ENCODE data around the gene OR8D1.

Gene OR8D1

GRCh38 chr11:124301548-124301947 lies 12.2 kb downstream of the OR8D1 start:
- CTCF ChIA-PET, result no interaction called here
- POLR2A ChIA-PET (ENCODE audit: low non-redundant PET), result no interaction called here

GRCh38 chr11:124297921-124298320 lies 15.8 kb downstream of the OR8D1 start:
- DNase-seq (ENCODE audit: low spot score), result no peak
- CTCF ChIA-PET, result interaction anchor here (0.7 kb wide), 1 partner anchor 58 kb away, joined by 3 read pairs; no protein-coding TSS in a partner anchor
- POLR2A ChIA-PET (ENCODE audit: low non-redundant PET), result no interaction called here
- no peak for TF ChIP-seq CTCF (conservative IDR thresholded peaks at IDR 0.05; ENCODE audit: low read depth)
- no peak overlapping the region for H3K27ac ChIP-seq

More at GRCh38 chr11:124301548-124301947, 12.2 kb downstream of the OR8D1 start:
- H3K27ac ChIP-seq, result no peak overlapping the region
- TF ChIP-seq CTCF (conservative IDR thresholded peaks at IDR 0.05; ENCODE audit: low read depth), result no peak
- DNase-seq (ENCODE audit: low spot score), result no peak

GRCh38 chr11:124296016-124296415 lies 17.7 kb downstream of the OR8D1 start:
- no peak for TF ChIP-seq CTCF (conservative IDR thresholded peaks at IDR 0.05; ENCODE audit: low read depth)
- ChIA-PET POLR2A (ENCODE audit: low non-redundant PET) (no interaction called here), CTCF (no interaction called here)
- H3K27ac ChIP-seq, result no peak overlapping the region
- DNase-seq (ENCODE audit: low spot score), result no peak

- no peak overlapping the region for H3K27ac ChIP-seq
- ChIA-PET CTCF (no interaction called here), POLR2A (ENCODE audit: low non-redundant PET) (no interaction called here)
- DNase-seq (ENCODE audit: low spot score), result no peak
- no peak for TF ChIP-seq CTCF (conservative IDR thresholded peaks at IDR 0.05; ENCODE audit: low read depth)
These were observed 19.1 kb downstream of the OR8D1 start for GRCh38 chr11:124294687-124295086.

- TF ChIP-seq CTCF (conservative IDR thresholded peaks at IDR 0.05; ENCODE audit: low read depth), result no peak
- ChIA-PET POLR2A (ENCODE audit: low non-redundant PET) (no interaction called here), CTCF (interaction anchor here (0.8 kb wide), 1 partner anchor 217 kb away, joined by 3 read pairs; no protein-coding TSS in a partner anchor)
- no peak for DNase-seq (ENCODE audit: low spot score)
- H3K27ac ChIP-seq, result no peak overlapping the region
These were observed 28.0 kb downstream of the OR8D1 start for GRCh38 chr11:124285610-124286344.

- CTCF ChIA-PET, result interaction anchor here (1.0 kb wide), 1 partner anchor 207 kb away, joined by 3 read pairs; no protein-coding TSS in a partner anchor
- H3K27ac ChIP-seq, result no peak overlapping the region
- no peak for DNase-seq (ENCODE audit: low spot score)
- POLR2A ChIA-PET (ENCODE audit: low non-redundant PET), result no interaction called here
- TF ChIP-seq CTCF (conservative IDR thresholded peaks at IDR 0.05; ENCODE audit: low read depth), result no peak
These were observed 35.5 kb downstream of the OR8D1 start for GRCh38 chr11:124278261-124278660.

Data from RWPE1 (cell line).